Neural cell (in vitro differentiated cells): ENCODE measurements around the gene IL21R. TPM values are rescaled to one million over a fixed set of nuclear protein-coding genes. Genes with fewer than 3 reads are reported as not detected.

Source experiments
- H2AFZ ChIP-seq: fragments of 200-600, 300-800 bp; sonication (generic), shearing (Covaris generic); 2 replicates; pipeline ENCODE4 v1.6.0; 2014; ENCODE audit warnings: low read depth, mild to moderate bottlenecking, antibody characterized with exemption, low read length, moderate library complexity
- H3F3A ChIP-seq: fragments of 200-600 bp; shearing (Covaris generic); 2 replicates; pipeline ENCODE4 v1.6.1; 2016; ENCODE audit warnings: mild to moderate bottlenecking, moderate library complexity, mixed read lengths, antibody characterized with exemption, low read length; ENCODE audit not compliant: insufficient read depth, poor library complexity, severe bottlenecking
- H3K27ac ChIP-seq: fragments of 200-600, 300-800 bp; sonication (generic), shearing (Covaris generic); 2 replicates; pipeline ENCODE4 v1.5.1; 2014; ENCODE audit warnings: mild to moderate bottlenecking, low read length, moderate library complexity
- H3K27me3 ChIP-seq: fragments of 300-800, 200-600 bp; sonication (generic), shearing (Covaris generic); 2 replicates; pipeline ENCODE4 v1.6.0; 2014; ENCODE audit warnings: mild to moderate bottlenecking, low read depth, low read length, moderate library complexity; ENCODE audit not compliant: insufficient read depth
- H3K36me3 ChIP-seq: fragments of 300-800, 200-600 bp; sonication (generic), shearing (Covaris generic); 2 replicates; pipeline ENCODE4 v1.5.1; 2014; ENCODE audit warnings: mild to moderate bottlenecking, antibody characterized with exemption, low read length, moderate library complexity; ENCODE audit not compliant: insufficient read depth
- H3K4me2 ChIP-seq: fragments of 300-800, 200-600 bp; sonication (generic), shearing (Covaris generic); 2 replicates; pipeline ENCODE4 v1.6.0; 2014; ENCODE audit warnings: mild to moderate bottlenecking, low read length
- H3K4me3 ChIP-seq: fragments of 300-800, 200-600 bp; sonication (generic), shearing (Covaris generic); 2 replicates; pipeline ENCODE4 v1.5.1; 2014; ENCODE audit warnings: mild to moderate bottlenecking, low read length, moderate library complexity
- H3K79me2 ChIP-seq: fragments of 200-600 bp; shearing (Covaris generic); replicated peaks from 2 replicates; pipeline ENCODE4 v1.6.0; 2014; ENCODE audit warnings: mild to moderate bottlenecking, low read length, moderate library complexity; ENCODE audit not compliant: insufficient read depth
- H3K9ac ChIP-seq: fragments of 300-800, 200-600 bp; sonication (generic), shearing (Covaris generic); 2 replicates; pipeline ENCODE4 v1.6.1; 2016; ENCODE audit warnings: mild to moderate bottlenecking, low read length, mixed read lengths
- H3K9me2 ChIP-seq: fragments of 200-600 bp; shearing (Covaris generic); 2 replicates; pipeline ENCODE4 v1.6.1; 2016; ENCODE audit warnings: mild to moderate bottlenecking, low read length, mixed read lengths; ENCODE audit not compliant: insufficient read depth
- H3K9me3 ChIP-seq: fragments of 200-600, 300-800 bp; sonication (generic), shearing (Covaris generic); 2 replicates; pipeline ENCODE4 v1.6.1; 2016; ENCODE audit warnings: mild to moderate bottlenecking, mixed run types, low read length, moderate library complexity, mixed read lengths
- H4K20me1 ChIP-seq: fragments of 200-600 bp; shearing (Covaris generic); 2 replicates; pipeline ENCODE4 v1.6.1; 2016; ENCODE audit warnings: mild to moderate bottlenecking, mixed run types; ENCODE audit not compliant: insufficient read depth
- EP300 ChIP-seq: fragments of 450-650 bp; conservative IDR thresholded peaks from 2 replicates; pipeline ENCODE4 v1.6.1; 2014; ENCODE audit warnings: antibody characterized with exemption, mild to moderate bottlenecking, moderate library complexity; ENCODE audit not compliant: poor library complexity, severe bottlenecking
- EZH2 ChIP-seq: fragments of 200-600, 300-800 bp; shearing (Covaris generic), sonication (generic); IDR thresholded peaks from 2 replicates; pipeline ENCODE4 v1.6.1; 2014; ENCODE audit warnings: antibody characterized with exemption, low read length, borderline replicate concordance, mild to moderate bottlenecking; ENCODE audit not compliant: insufficient read depth, poor library complexity, severe bottlenecking
- MXI1 ChIP-seq: fragments of 450-650 bp; conservative IDR thresholded peaks from 2 replicates; pipeline ENCODE4 v1.6.1; 2014; ENCODE audit warnings: antibody characterized with exemption, mild to moderate bottlenecking; ENCODE audit not compliant: poor library complexity, severe bottlenecking
- POLR2AphosphoS5 ChIP-seq: IDR thresholded peaks from 2 replicates; pipeline ENCODE4 v1.6.1; 2012
- RAD21 ChIP-seq: fragments of 450-650 bp; conservative IDR thresholded peaks from 2 replicates; pipeline ENCODE4 v1.6.1; 2014; ENCODE audit warnings: antibody characterized with exemption, mild to moderate bottlenecking, moderate library complexity
- SMC3 ChIP-seq: fragments of 450-650 bp; conservative IDR thresholded peaks from 2 replicates; pipeline ENCODE4 v1.6.1; 2014; ENCODE audit warnings: antibody characterized with exemption, mild to moderate bottlenecking, moderate library complexity; ENCODE audit not compliant: poor library complexity
- TAF1 ChIP-seq: IDR thresholded peaks from 2 replicates; pipeline ENCODE4 v1.6.1; 2012; ENCODE audit warnings: low read depth
- polyA plus RNA-seq: library from polyadenylated mRNA; depleted of rRNA; stranded (reverse); fragments of >200 nt; gene quantifications from 2 replicates; pipeline ENCODE4 v1.2.3, GENCODE V29; 2014
- TF ChIP-seq, protein P1 (sequence below): fragments of 450-650 bp; IDR thresholded peaks from 2 replicates; pipeline ENCODE4 v1.5.1; 2014; ENCODE audit warnings: antibody characterized with exemption, mild to moderate bottlenecking, moderate library complexity; ENCODE audit not compliant: poor library complexity, severe bottlenecking
- TF ChIP-seq, protein P2 (sequence below): IDR thresholded peaks from 2 replicates; pipeline ENCODE4 v1.6.1; 2012; ENCODE audit warnings: borderline replicate concordance

The IL21R gene
- polyA plus RNA-seq, 1 donor from 2014 or later = not detected

DNA sequence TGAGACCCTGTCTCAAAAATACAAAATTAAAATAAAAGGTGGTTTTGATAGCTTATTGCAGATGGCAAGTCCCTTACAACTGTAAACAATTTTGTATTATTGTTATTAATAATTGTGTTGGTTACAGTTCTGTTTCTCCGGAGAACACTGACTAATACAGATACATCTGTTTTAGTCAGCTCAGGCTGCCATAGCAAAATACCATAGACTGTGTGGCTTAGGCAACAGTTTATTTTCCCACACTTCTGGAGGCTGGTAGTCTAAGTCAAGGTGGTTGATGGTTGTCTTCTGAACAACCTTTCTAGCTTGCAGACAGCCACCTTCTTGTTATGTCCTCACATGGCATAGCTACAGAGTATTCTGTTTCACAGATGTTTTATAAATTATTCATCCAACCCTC lies 14.2 kb upstream of the IL21R start:
- no peak for TF ChIP-seq RAD21
- TF ChIP-seq, protein P1, sequence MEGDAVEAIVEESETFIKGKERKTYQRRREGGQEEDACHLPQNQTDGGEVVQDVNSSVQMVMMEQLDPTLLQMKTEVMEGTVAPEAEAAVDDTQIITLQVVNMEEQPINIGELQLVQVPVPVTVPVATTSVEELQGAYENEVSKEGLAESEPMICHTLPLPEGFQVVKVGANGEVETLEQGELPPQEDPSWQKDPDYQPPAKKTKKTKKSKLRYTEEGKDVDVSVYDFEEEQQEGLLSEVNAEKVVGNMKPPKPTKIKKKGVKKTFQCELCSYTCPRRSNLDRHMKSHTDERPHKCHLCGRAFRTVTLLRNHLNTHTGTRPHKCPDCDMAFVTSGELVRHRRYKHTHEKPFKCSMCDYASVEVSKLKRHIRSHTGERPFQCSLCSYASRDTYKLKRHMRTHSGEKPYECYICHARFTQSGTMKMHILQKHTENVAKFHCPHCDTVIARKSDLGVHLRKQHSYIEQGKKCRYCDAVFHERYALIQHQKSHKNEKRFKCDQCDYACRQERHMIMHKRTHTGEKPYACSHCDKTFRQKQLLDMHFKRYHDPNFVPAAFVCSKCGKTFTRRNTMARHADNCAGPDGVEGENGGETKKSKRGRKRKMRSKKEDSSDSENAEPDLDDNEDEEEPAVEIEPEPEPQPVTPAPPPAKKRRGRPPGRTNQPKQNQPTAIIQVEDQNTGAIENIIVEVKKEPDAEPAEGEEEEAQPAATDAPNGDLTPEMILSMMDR = no peak
- no peak for TF ChIP-seq EP300
- no peak for TF ChIP-seq EZH2
- no peak for TF ChIP-seq POLR2AphosphoS5
- TF ChIP-seq MXI1 = no peak
- TF ChIP-seq, protein P2, sequence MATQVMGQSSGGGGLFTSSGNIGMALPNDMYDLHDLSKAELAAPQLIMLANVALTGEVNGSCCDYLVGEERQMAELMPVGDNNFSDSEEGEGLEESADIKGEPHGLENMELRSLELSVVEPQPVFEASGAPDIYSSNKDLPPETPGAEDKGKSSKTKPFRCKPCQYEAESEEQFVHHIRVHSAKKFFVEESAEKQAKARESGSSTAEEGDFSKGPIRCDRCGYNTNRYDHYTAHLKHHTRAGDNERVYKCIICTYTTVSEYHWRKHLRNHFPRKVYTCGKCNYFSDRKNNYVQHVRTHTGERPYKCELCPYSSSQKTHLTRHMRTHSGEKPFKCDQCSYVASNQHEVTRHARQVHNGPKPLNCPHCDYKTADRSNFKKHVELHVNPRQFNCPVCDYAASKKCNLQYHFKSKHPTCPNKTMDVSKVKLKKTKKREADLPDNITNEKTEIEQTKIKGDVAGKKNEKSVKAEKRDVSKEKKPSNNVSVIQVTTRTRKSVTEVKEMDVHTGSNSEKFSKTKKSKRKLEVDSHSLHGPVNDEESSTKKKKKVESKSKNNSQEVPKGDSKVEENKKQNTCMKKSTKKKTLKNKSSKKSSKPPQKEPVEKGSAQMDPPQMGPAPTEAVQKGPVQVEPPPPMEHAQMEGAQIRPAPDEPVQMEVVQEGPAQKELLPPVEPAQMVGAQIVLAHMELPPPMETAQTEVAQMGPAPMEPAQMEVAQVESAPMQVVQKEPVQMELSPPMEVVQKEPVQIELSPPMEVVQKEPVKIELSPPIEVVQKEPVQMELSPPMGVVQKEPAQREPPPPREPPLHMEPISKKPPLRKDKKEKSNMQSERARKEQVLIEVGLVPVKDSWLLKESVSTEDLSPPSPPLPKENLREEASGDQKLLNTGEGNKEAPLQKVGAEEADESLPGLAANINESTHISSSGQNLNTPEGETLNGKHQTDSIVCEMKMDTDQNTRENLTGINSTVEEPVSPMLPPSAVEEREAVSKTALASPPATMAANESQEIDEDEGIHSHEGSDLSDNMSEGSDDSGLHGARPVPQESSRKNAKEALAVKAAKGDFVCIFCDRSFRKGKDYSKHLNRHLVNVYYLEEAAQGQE = no peak
- no peak for TF ChIP-seq TAF1
- TF ChIP-seq SMC3 = no peak
- H3K4me3 ChIP-seq = no peak overlapping the region
- no peak overlapping the region for H3K4me2 ChIP-seq

DNA sequence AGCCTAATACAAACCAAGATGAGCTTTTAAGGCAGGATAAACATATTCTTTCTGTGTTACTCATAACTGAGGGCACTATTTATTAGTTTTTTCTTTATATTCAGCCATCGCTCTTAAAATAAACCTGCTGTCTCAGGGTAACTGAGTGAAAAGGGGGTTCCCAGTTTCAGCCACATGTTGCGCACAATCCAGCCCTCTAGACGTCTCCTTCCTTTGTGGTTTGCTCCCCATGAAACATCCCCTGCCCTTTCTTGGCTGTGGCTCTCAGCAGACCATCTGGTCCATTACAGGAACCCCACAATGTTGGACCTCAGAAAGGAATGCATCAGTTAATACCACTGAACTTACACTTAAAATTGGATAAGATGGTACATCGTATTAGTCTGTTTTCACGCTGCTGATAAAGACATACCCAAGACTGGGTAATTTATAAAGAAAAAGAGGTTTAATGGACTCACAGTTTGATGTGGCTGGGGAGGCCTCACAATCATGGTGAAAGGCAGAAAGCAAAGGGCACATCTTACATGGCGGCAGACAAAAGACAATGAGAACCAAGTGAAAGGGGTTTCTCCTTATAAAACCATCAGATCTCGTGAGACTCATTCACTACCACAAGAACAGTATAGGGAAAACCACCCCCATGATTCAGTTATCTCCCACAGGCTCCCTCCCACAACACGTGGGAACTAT lies 12.6 kb upstream of the IL21R start:
- H3F3A ChIP-seq = no peaks in the 10 kb centered on the region
- H3K4me2 ChIP-seq = no peak overlapping the region
- peaks cover 9% of the 10 kb centered on the region for H3K9me3 ChIP-seq
- no peaks in the 10 kb centered on the region for H3K27me3 ChIP-seq
- no peak overlapping the region for H2AFZ ChIP-seq
- H4K20me1 ChIP-seq = no peaks in the 10 kb centered on the region
- H3K9ac ChIP-seq = no peak overlapping the region
- no peaks in the 10 kb centered on the region for H3K36me3 ChIP-seq
- no peak overlapping the region for H3K27ac ChIP-seq
- H3K9me2 ChIP-seq = no peaks in the 10 kb centered on the region
- TF ChIP-seq, protein P2 = no peak
- TF ChIP-seq POLR2AphosphoS5 (no peak), RAD21 (no peak), EZH2 (no peak), MXI1 (no peak), TAF1 (no peak), EP300 (no peak), SMC3 (no peak)
- TF ChIP-seq, protein P1 = no peak
- no peaks in the 10 kb centered on the region for H3K79me2 ChIP-seq
- no peak overlapping the region for H3K4me3 ChIP-seq

More for the DNA sequence above, 14.2 kb upstream of the IL21R start:
- no peak overlapping the region for H3K27ac ChIP-seq
- H3K9me2 ChIP-seq = no peaks in the 10 kb centered on the region
- no peak overlapping the region for H2AFZ ChIP-seq
- no peaks in the 10 kb centered on the region for H3K36me3 ChIP-seq
- no peaks in the 10 kb centered on the region for H3K79me2 ChIP-seq
- no peak overlapping the region for H3K9ac ChIP-seq
- H3K27me3 ChIP-seq = no peaks in the 10 kb centered on the region
- H4K20me1 ChIP-seq = no peaks in the 10 kb centered on the region
- peaks cover 14% of the 10 kb centered on the region for H3K9me3 ChIP-seq
- no peaks in the 10 kb centered on the region for H3F3A ChIP-seq
